Endothelial cell (in vitro differentiated cells): Measurements from ENCODE around the gene EPB41L4A. TPM values are rescaled to one million over a fixed set of nuclear protein-coding genes. Genes with fewer than 3 reads are reported as not detected.

Experiments used
- DNase-seq: peaks from one replicate; pipeline ENCODE4 v3.0.0; 2021; ENCODE audit warnings: low spot score
- H3K27ac Mint-ChIP-seq: one replicate; pipeline ENCODE4 v1.8.0; 2021; ENCODE audit warnings: mixed read lengths, inconsistent platforms; ENCODE audit not compliant: unreplicated experiment
- H3K27me3 Mint-ChIP-seq: one replicate; pipeline ENCODE4 v1.8.0; 2021; ENCODE audit warnings: mild to moderate bottlenecking, moderate library complexity, mixed read lengths, inconsistent platforms; ENCODE audit not compliant: unreplicated experiment
- H3K36me3 Mint-ChIP-seq: one replicate; pipeline ENCODE4 v1.8.0; 2021; ENCODE audit warnings: mild to moderate bottlenecking, low read depth, mixed read lengths, inconsistent platforms; ENCODE audit not compliant: unreplicated experiment
- H3K4me1 Mint-ChIP-seq: one replicate; pipeline ENCODE4 v1.8.0; 2021; ENCODE audit warnings: mild to moderate bottlenecking, mixed read lengths, inconsistent platforms; ENCODE audit not compliant: unreplicated experiment
- H3K4me3 Mint-ChIP-seq: one replicate; pipeline ENCODE4 v1.8.0; 2021; ENCODE audit warnings: mild to moderate bottlenecking, mixed read lengths, inconsistent platforms; ENCODE audit not compliant: unreplicated experiment
- H3K9me3 Mint-ChIP-seq: one replicate; pipeline ENCODE4 v1.8.0; 2021; ENCODE audit warnings: mixed read lengths, inconsistent platforms; ENCODE audit not compliant: unreplicated experiment
- total RNA-seq: library from RNA; stranded (reverse); fragmentation: NEBNext Ultra II Directional; extraction: Animal tissue kit (Norgen Biotek cat#: 25700); gene quantifications from one replicate; pipeline ENCODE4 v1.2.1, GENCODE V29; 2021; ENCODE audit not compliant: unreplicated experiment
- TF ChIP-seq, protein P1 (sequence below): fragments of 200-600 bp; sonication (generic); IDR thresholded peaks from one replicate; pipeline ENCODE4 v1.5.0; 2021; ENCODE audit warnings: antibody characterized with exemption; ENCODE audit not compliant: unreplicated experiment

EPB41L4A gene
- total RNA-seq, 1 donor from 2014 or later, result 50.6 TPM

DNA sequence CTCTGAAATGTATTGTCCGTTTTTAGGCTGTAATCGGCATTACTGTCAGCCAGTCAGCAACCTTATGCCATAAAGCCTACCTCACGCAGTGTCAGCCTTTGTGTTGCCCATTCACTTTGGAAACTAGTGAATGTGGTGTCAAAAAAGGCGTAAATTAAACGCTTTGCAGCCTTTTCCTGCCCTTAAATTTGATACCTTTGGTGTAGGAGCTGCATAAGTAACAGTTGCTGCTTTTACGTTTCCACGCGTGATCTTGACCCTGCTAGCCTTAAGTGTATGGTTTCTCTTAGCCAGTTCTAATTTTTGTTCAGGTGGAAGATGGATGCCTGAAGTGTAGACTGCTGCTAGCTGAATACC lies 257.7 kb downstream of the EPB41L4A start:
- Mint-ChIP-seq H3K4me1 (peaks cover 17% of the 10 kb centered on the region), H3K4me3 (peak overlapping the region; percentile 96), H3K9me3 (no peaks in the 10 kb centered on the region), H3K27me3 (peaks cover 8% of the 10 kb centered on the region), H3K27ac (peak overlapping the region; percentile 72), H3K36me3 (peaks cover 21% of the 10 kb centered on the region)
- no peak for DNase-seq
- TF ChIP-seq, protein P1, sequence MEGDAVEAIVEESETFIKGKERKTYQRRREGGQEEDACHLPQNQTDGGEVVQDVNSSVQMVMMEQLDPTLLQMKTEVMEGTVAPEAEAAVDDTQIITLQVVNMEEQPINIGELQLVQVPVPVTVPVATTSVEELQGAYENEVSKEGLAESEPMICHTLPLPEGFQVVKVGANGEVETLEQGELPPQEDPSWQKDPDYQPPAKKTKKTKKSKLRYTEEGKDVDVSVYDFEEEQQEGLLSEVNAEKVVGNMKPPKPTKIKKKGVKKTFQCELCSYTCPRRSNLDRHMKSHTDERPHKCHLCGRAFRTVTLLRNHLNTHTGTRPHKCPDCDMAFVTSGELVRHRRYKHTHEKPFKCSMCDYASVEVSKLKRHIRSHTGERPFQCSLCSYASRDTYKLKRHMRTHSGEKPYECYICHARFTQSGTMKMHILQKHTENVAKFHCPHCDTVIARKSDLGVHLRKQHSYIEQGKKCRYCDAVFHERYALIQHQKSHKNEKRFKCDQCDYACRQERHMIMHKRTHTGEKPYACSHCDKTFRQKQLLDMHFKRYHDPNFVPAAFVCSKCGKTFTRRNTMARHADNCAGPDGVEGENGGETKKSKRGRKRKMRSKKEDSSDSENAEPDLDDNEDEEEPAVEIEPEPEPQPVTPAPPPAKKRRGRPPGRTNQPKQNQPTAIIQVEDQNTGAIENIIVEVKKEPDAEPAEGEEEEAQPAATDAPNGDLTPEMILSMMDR, result no peak

GRCh38 chr5:112160652-112161391 lies 258.3 kb downstream of the EPB41L4A start:
- Mint-ChIP-seq H3K4me1 (peaks cover 17% of the 10 kb centered on the region), H3K27ac (peak overlapping the region; percentile 67), H3K36me3 (peaks cover 17% of the 10 kb centered on the region), H3K9me3 (no peaks in the 10 kb centered on the region), H3K4me3 (peak overlapping the region; percentile 96), H3K27me3 (peaks cover 8% of the 10 kb centered on the region)
- DNase-seq, result peak; percentile 91
- TF ChIP-seq, protein P1, result peak; percentile 92

GRCh38 chr5:112159435-112159834 lies 259.6 kb downstream of the EPB41L4A start:
- peaks cover 6% of the 10 kb centered on the region for H3K27me3 Mint-ChIP-seq
- H3K36me3 Mint-ChIP-seq, result peaks cover 17% of the 10 kb centered on the region
- peaks cover 17% of the 10 kb centered on the region for H3K4me1 Mint-ChIP-seq
- no peaks in the 10 kb centered on the region for H3K9me3 Mint-ChIP-seq
- peak overlapping the region; percentile 65 for H3K27ac Mint-ChIP-seq
- H3K4me3 Mint-ChIP-seq, result no peak overlapping the region
- DNase-seq, result no peak
- TF ChIP-seq, protein P1, result no peak

GRCh38 chr5:112156211-112156610 lies 262.9 kb downstream of the EPB41L4A start:
- Mint-ChIP-seq H3K36me3 (no peaks in the 10 kb centered on the region), H3K27ac (no peak overlapping the region), H3K9me3 (no peaks in the 10 kb centered on the region), H3K4me3 (no peak overlapping the region), H3K27me3 (no peaks in the 10 kb centered on the region), H3K4me1 (peaks cover 11% of the 10 kb centered on the region)
- no peak for DNase-seq
- TF ChIP-seq, protein P1, result no peak

DNA sequence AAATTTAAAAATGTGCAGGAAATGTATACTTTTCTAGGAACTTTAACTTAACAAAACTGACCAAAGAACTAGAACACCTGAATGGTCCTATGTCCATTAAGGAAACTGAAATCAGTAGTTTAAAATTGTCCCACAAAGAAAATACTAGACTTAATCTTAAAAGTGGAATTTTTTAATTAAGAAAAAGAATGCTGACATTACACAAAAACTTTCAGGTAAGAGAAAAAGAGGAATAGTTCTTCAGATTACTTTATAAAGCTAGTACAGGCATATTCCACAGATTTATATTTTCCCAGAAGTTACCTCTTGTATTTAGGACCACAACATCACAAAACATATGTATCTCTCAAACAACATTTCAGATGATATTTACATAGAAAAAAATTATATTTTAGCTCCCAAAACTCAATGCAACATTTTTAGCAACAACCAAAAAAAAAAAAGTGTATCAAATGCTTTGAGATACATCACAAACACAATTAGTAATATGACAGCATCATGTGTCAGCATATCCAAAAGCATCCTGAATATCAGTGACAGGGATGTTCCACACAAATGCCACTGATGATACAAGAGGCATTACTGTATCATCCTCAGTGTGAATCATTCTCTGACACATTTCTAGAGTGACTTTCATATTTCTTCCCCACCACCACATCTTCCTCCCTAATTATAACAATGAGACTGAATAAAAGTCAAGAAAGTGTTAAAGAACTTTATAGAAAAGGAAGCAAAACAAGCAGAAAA lies 264.0 kb downstream of the EPB41L4A start:
- H3K4me1 Mint-ChIP-seq, result peaks cover 7% of the 10 kb centered on the region
- TF ChIP-seq, protein P1, result no peak
- no peaks in the 10 kb centered on the region for H3K27me3 Mint-ChIP-seq
- no peak for DNase-seq
- H3K36me3 Mint-ChIP-seq, result no peaks in the 10 kb centered on the region
- H3K4me3 Mint-ChIP-seq, result no peak overlapping the region
- no peaks in the 10 kb centered on the region for H3K9me3 Mint-ChIP-seq
- no peak overlapping the region for H3K27ac Mint-ChIP-seq
